Mammary epithelial cell (primary cell): ENCODE results near the gene TBL3.

Experiments used
- EZH2 ChIP-seq: IDR thresholded peaks from 2 replicates; pipeline ENCODE4 v1.6.1; 2012; ENCODE audit warnings: low read length, inconsistent platforms, borderline replicate concordance
- TF ChIP-seq, protein P1 (sequence below), 2 donors: IDR thresholded peaks in 1 of 2; conservative IDR thresholded peaks in 1 of 2; 2 replicates each; pipeline ENCODE4 v1.5.1; 2011 to 2012; ENCODE audit warnings: inconsistent platforms in 2 of 2, low read length in 2 of 2, mild to moderate bottlenecking in 2 of 2, control low read depth in 1 of 2, low read depth in 1 of 2; ENCODE audit not compliant: insufficient read depth in 1 of 2; ENCODE audit errors: extremely low read depth in 1 of 2

- TF ChIP-seq, protein P1, sequence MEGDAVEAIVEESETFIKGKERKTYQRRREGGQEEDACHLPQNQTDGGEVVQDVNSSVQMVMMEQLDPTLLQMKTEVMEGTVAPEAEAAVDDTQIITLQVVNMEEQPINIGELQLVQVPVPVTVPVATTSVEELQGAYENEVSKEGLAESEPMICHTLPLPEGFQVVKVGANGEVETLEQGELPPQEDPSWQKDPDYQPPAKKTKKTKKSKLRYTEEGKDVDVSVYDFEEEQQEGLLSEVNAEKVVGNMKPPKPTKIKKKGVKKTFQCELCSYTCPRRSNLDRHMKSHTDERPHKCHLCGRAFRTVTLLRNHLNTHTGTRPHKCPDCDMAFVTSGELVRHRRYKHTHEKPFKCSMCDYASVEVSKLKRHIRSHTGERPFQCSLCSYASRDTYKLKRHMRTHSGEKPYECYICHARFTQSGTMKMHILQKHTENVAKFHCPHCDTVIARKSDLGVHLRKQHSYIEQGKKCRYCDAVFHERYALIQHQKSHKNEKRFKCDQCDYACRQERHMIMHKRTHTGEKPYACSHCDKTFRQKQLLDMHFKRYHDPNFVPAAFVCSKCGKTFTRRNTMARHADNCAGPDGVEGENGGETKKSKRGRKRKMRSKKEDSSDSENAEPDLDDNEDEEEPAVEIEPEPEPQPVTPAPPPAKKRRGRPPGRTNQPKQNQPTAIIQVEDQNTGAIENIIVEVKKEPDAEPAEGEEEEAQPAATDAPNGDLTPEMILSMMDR (conservative IDR thresholded peaks at IDR 0.05 in 1 of 2, IDR thresholded peaks at IDR 0.05 in 1 of 2; ENCODE audit: extremely low read depth in 1 of 2, insufficient read depth in 1 of 2, low read depth in 1 of 2, low read length in 2 of 2) = no peak
- no peak for TF ChIP-seq EZH2
Measured at GRCh38 chr16:2008009-2008526, 36.2 kb downstream of the TBL3 start.
